Liver (tissue), 9 donors: ENCODE data around the gene TACC2. TPM values are rescaled to one million over a fixed set of nuclear protein-coding genes. Genes with fewer than 3 reads are reported as not detected.

Source experiments
- DNase-seq: peaks from one replicate; pipeline ENCODE4 v3.0.0-alpha.2; 2017; ENCODE audit warnings: low spot score
- H3K27ac ChIP-seq, 2 donors: one replicate each; pipeline ENCODE4 v1.7.0; 2013; ENCODE audit warnings: inconsistent platforms in 2 of 2, low read length in 2 of 2, control low read depth in 1 of 2, low read depth in 1 of 2, mild to moderate bottlenecking in 1 of 2
- H3K27me3 ChIP-seq, 4 donors: one replicate each; pipeline versions ENCODE4 v1.6.1 to v1.7.0; 2013; ENCODE audit warnings: low read length in 3 of 4, inconsistent platforms in 1 of 4, mild to moderate bottlenecking in 1 of 4, moderate library complexity in 1 of 4; ENCODE audit not compliant: control insufficient read depth in 4 of 4, insufficient read depth in 4 of 4
- H3K36me3 ChIP-seq, 4 donors: one replicate each; pipeline versions ENCODE4 v1.6.1 to v1.7.0; 2013; ENCODE audit warnings: low read length in 3 of 4, mild to moderate bottlenecking in 3 of 4, low read depth in 1 of 4, moderate library complexity in 1 of 4; ENCODE audit not compliant: control insufficient read depth in 4 of 4, insufficient read depth in 3 of 4
- H3K4me1 ChIP-seq, 4 donors: one replicate each; pipeline versions ENCODE4 v1.6.1 to v1.7.0; 2013; ENCODE audit warnings: low read length in 3 of 4, mild to moderate bottlenecking in 3 of 4, moderate library complexity in 1 of 4; ENCODE audit not compliant: control insufficient read depth in 4 of 4, insufficient read depth in 4 of 4
- H3K4me3 ChIP-seq, 3 donors: one replicate each; pipeline versions ENCODE4 v1.6.1 to v1.7.0; 2013; ENCODE audit warnings: low read length in 3 of 3, control low read depth in 1 of 3, low read depth in 1 of 3, mild to moderate bottlenecking in 1 of 3
- H3K9ac ChIP-seq, 2 donors: one replicate each; pipeline ENCODE4 v1.7.0; 2013; ENCODE audit warnings: low read length in 2 of 2, mild to moderate bottlenecking in 2 of 2, moderate library complexity in 2 of 2, control low read depth in 1 of 2, low read depth in 1 of 2
- H3K9me3 ChIP-seq, 4 donors: one replicate each; pipeline versions ENCODE4 v1.6.1 to v1.7.0; 2013; ENCODE audit warnings: low read length in 3 of 4; ENCODE audit not compliant: control insufficient read depth in 4 of 4
- EGR1 ChIP-seq, 2 donors: IDR thresholded peaks; 2 replicates each; pipeline ENCODE4 v1.6.1; 2016 to 2018; ENCODE audit warnings: antibody characterized with exemption in 2 of 2, low read depth in 2 of 2
- FOXA1 ChIP-seq: IDR thresholded peaks from 2 replicates; pipeline ENCODE4 v1.6.1; 2016; ENCODE audit warnings: antibody characterized with exemption
- FOXA2 ChIP-seq: IDR thresholded peaks from 2 replicates; pipeline ENCODE4 v1.6.1; 2016; ENCODE audit warnings: antibody characterized with exemption
- GABPA ChIP-seq, 2 donors: IDR thresholded peaks in 1 of 2; conservative IDR thresholded peaks in 1 of 2; 2 replicates each; pipeline ENCODE4 v1.6.1; 2016; ENCODE audit warnings: antibody characterized with exemption in 2 of 2, mild to moderate bottlenecking in 1 of 2, moderate library complexity in 1 of 2
- HNF4A ChIP-seq, 2 donors: conservative IDR thresholded peaks; 2 replicates each; pipeline ENCODE4 v1.6.1; 2016; ENCODE audit warnings: antibody characterized with exemption in 2 of 2, mild to moderate bottlenecking in 2 of 2
- HNF4G ChIP-seq: IDR thresholded peaks from 2 replicates; pipeline ENCODE4 v1.6.1; 2016; ENCODE audit warnings: antibody characterized with exemption
- JUND ChIP-seq, 2 donors: IDR thresholded peaks; 2 replicates each; pipeline ENCODE4 v1.6.1; 2016; ENCODE audit warnings: antibody characterized with exemption in 2 of 2
- NR2F2 ChIP-seq: IDR thresholded peaks from 2 replicates; pipeline ENCODE4 v1.6.1; 2016; ENCODE audit warnings: antibody characterized with exemption
- RAD21 ChIP-seq, 2 donors: IDR thresholded peaks; 2 replicates each; pipeline ENCODE4 v1.6.1; 2016; ENCODE audit warnings: antibody characterized with exemption in 2 of 2, mild to moderate bottlenecking in 2 of 2
- RXRA ChIP-seq, 2 donors: IDR thresholded peaks; 2 replicates each; pipeline ENCODE4 v1.6.1; 2017 to 2018; ENCODE audit warnings: antibody characterized with exemption in 2 of 2, mild to moderate bottlenecking in 1 of 2
- SP1 ChIP-seq: IDR thresholded peaks from 2 replicates; pipeline ENCODE4 v1.6.1; 2018; ENCODE audit warnings: antibody characterized with exemption, mild to moderate bottlenecking
- TAF1 ChIP-seq: conservative IDR thresholded peaks from 2 replicates; pipeline ENCODE4 v1.6.1; 2016; ENCODE audit warnings: antibody characterized with exemption, mild to moderate bottlenecking
- YY1 ChIP-seq: IDR thresholded peaks from 2 replicates; pipeline ENCODE4 v1.6.1; 2016; ENCODE audit warnings: antibody characterized with exemption, mild to moderate bottlenecking
- WGBS: extraction: QIAGEN DNeasy Blood & Tissue Kit; methylation state at CpG from one replicate; pipeline ENCODE4 v1.1.7; 2013; 5-methylcytosine and 5-hydroxymethylcytosine counted together
- polyA plus RNA-seq, 2 donors: library from polyadenylated mRNA; stranded (reverse) in 1 of 2; unstranded in 1 of 2; fragments of 200-250 nt in 1 of 2; fragments of >200 nt in 1 of 2; fragmentation: Nextera tagmentation in 1 of 2; extraction: Ambion mirVana in 1 of 2; gene quantifications; one replicate each; pipeline versions ENCODE4 v1.2.1 to v1.2.3, GENCODE V29; 2013 to 2015
- total RNA-seq, 2 donors: library from RNA; depleted of rRNA; stranded (reverse); fragments of >200 nt; gene quantifications; one replicate each; pipeline ENCODE4 v1.2.3, GENCODE V29; 2014
- TF ChIP-seq, protein P1 (sequence below): IDR thresholded peaks from 2 replicates; pipeline ENCODE4 v1.6.1; 2016; ENCODE audit warnings: antibody characterized with exemption
- TF ChIP-seq, protein P2 (sequence below): IDR thresholded peaks from 2 replicates; pipeline ENCODE4 v1.6.1; 2016; ENCODE audit warnings: antibody characterized with exemption
- TF ChIP-seq, protein P3 (sequence below): IDR thresholded peaks from 2 replicates; pipeline ENCODE4 v1.6.1; 2016; ENCODE audit warnings: antibody characterized with exemption
- TF ChIP-seq, protein P4 (sequence below): IDR thresholded peaks from 2 replicates; pipeline ENCODE4 v1.6.1; 2016; ENCODE audit warnings: antibody characterized with exemption, mild to moderate bottlenecking
- TF ChIP-seq, protein P5 (sequence below): fragments of 150-350 bp; IDR thresholded peaks from 2 replicates; pipeline ENCODE4 v1.5.1; 2017; ENCODE audit warnings: improper control_type of control experiment, low read depth, low read length; ENCODE audit not compliant: missing input control
- donor health status: healthy.
- donor health status: healthy.
- donor health status: healthy.
- donor health status: healthy.
- donor health status: healthy.

The TACC2 gene
- total and polyA plus RNA-seq, 4 donors: 1.5 to 9.1 (median 7.8) TPM

DNA sequence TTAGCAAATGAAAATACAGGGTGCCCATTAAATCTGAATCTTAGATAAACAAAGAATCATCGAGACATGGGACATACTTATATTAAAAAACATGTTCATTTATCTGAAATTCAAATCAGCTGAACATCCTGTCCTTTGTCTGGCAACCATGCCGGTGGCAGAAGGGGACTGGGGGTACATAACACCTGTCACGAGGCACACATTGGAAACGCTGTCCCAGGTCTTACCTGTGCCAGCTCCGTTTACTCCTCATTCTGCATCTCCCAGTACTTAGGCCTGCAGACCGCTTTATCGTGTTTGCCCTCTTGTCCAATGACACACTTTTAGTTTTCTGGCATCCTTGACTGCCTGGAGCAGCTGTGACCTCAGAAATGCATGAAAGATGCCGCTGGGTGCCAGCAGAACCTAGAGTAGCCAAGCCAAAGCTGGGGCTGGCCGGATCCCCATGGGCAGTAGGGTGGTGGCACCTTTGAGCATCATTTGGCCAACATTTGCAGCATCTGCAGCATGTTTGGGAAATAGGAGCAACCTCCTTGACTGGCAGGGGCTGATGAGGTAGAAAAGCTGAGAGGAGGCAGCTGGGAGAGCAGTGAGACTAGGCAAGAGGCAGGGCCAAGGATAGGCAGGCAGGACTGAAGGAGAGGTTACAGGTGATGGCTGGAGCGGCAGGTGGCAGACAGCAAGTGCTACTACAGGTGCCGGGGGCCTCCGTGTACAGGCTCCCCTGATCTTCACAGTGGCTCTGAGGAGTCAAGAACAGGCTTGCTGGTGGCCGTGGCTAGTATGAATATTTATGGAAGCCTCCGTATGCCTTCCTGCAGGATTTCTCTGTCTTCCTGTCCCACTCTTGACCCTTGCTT lies 219.8 kb downstream of the TACC2 start (continued):
- TF ChIP-seq, protein P1, sequence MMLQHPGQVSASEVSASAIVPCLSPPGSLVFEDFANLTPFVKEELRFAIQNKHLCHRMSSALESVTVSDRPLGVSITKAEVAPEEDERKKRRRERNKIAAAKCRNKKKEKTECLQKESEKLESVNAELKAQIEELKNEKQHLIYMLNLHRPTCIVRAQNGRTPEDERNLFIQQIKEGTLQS: no peak
- TF ChIP-seq JUND (IDR thresholded peaks at IDR 0.05) (no peak), FOXA2 (no peak), YY1 (no peak), FOXA1 (no peak)

DNA sequence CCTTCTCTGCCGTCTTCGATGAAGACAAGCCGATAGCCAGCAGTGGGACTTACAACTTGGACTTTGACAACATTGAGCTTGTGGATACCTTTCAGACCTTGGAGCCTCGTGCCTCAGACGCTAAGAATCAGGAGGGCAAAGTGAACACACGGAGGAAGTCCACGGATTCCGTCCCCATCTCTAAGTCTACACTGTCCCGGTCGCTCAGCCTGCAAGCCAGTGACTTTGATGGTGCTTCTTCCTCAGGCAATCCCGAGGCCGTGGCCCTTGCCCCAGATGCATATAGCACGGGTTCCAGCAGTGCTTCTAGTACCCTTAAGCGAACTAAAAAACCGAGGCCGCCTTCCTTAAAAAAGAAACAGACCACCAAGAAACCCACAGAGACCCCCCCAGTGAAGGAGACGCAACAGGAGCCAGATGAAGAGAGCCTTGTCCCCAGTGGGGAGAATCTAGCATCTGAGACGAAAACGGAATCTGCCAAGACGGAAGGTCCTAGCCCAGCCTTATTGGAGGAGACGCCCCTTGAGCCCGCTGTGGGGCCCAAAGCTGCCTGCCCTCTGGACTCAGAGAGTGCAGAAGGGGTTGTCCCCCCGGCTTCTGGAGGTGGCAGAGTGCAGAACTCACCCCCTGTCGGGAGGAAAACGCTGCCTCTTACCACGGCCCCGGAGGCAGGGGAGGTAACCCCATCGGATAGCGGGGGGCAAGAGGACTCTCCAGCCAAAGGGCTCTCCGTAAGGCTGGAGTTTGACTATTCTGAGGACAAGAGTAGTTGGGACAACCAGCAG lies 221.7 kb downstream of the TACC2 start:
- Histone ChIP-seq H3K4me1 (no peaks in the 10 kb centered on the region), H3K27ac (no peak overlapping the region), H3K9ac (no peak overlapping the region), H3K4me3 (no peak overlapping the region), H3K9me3 (no peaks in the 10 kb centered on the region), H3K27me3 (no peaks in the 10 kb centered on the region), H3K36me3 (peaks cover 0 to 16% (median 3%) of the 10 kb centered on the region in 4 donors)
- TF ChIP-seq EGR1 (IDR thresholded peaks at IDR 0.05; ENCODE audit: low read depth in 2 of 2): no peak
- TF ChIP-seq HNF4A (conservative IDR thresholded peaks at IDR 0.05): no peak
- TF ChIP-seq JUND (IDR thresholded peaks at IDR 0.05): no peak
- TF ChIP-seq, protein P2, sequence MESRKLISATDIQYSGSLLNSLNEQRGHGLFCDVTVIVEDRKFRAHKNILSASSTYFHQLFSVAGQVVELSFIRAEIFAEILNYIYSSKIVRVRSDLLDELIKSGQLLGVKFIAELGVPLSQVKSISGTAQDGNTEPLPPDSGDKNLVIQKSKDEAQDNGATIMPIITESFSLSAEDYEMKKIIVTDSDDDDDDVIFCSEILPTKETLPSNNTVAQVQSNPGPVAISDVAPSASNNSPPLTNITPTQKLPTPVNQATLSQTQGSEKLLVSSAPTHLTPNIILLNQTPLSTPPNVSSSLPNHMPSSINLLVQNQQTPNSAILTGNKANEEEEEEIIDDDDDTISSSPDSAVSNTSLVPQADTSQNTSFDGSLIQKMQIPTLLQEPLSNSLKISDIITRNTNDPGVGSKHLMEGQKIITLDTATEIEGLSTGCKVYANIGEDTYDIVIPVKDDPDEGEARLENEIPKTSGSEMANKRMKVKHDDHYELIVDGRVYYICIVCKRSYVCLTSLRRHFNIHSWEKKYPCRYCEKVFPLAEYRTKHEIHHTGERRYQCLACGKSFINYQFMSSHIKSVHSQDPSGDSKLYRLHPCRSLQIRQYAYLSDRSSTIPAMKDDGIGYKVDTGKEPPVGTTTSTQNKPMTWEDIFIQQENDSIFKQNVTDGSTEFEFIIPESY: no peak
- TF ChIP-seq SP1: no peak
- TF ChIP-seq FOXA1: no peak
- no peak for TF ChIP-seq GABPA (IDR thresholded peaks at IDR 0.05 in 1 of 2, conservative IDR thresholded peaks at IDR 0.05 in 1 of 2)
- no peak for TF ChIP-seq NR2F2
- TF ChIP-seq, protein P3, sequence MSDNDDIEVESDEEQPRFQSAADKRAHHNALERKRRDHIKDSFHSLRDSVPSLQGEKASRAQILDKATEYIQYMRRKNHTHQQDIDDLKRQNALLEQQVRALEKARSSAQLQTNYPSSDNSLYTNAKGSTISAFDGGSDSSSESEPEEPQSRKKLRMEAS: no peak
- no peak for TF ChIP-seq TAF1
- no peak for TF ChIP-seq RXRA (IDR thresholded peaks at IDR 0.05)
- TF ChIP-seq HNF4G: no peak
- TF ChIP-seq YY1: no peak
- TF ChIP-seq, protein P4, sequence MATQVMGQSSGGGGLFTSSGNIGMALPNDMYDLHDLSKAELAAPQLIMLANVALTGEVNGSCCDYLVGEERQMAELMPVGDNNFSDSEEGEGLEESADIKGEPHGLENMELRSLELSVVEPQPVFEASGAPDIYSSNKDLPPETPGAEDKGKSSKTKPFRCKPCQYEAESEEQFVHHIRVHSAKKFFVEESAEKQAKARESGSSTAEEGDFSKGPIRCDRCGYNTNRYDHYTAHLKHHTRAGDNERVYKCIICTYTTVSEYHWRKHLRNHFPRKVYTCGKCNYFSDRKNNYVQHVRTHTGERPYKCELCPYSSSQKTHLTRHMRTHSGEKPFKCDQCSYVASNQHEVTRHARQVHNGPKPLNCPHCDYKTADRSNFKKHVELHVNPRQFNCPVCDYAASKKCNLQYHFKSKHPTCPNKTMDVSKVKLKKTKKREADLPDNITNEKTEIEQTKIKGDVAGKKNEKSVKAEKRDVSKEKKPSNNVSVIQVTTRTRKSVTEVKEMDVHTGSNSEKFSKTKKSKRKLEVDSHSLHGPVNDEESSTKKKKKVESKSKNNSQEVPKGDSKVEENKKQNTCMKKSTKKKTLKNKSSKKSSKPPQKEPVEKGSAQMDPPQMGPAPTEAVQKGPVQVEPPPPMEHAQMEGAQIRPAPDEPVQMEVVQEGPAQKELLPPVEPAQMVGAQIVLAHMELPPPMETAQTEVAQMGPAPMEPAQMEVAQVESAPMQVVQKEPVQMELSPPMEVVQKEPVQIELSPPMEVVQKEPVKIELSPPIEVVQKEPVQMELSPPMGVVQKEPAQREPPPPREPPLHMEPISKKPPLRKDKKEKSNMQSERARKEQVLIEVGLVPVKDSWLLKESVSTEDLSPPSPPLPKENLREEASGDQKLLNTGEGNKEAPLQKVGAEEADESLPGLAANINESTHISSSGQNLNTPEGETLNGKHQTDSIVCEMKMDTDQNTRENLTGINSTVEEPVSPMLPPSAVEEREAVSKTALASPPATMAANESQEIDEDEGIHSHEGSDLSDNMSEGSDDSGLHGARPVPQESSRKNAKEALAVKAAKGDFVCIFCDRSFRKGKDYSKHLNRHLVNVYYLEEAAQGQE: no peak
- TF ChIP-seq RAD21 (IDR thresholded peaks at IDR 0.05): no peak
- TF ChIP-seq, protein P1: no peak
- TF ChIP-seq, protein P5, sequence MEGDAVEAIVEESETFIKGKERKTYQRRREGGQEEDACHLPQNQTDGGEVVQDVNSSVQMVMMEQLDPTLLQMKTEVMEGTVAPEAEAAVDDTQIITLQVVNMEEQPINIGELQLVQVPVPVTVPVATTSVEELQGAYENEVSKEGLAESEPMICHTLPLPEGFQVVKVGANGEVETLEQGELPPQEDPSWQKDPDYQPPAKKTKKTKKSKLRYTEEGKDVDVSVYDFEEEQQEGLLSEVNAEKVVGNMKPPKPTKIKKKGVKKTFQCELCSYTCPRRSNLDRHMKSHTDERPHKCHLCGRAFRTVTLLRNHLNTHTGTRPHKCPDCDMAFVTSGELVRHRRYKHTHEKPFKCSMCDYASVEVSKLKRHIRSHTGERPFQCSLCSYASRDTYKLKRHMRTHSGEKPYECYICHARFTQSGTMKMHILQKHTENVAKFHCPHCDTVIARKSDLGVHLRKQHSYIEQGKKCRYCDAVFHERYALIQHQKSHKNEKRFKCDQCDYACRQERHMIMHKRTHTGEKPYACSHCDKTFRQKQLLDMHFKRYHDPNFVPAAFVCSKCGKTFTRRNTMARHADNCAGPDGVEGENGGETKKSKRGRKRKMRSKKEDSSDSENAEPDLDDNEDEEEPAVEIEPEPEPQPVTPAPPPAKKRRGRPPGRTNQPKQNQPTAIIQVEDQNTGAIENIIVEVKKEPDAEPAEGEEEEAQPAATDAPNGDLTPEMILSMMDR: no peak
- TF ChIP-seq FOXA2: no peak
- 97% methylated on average over 30 of the region's 30 CpGs for WGBS
- DNase-seq: no peak
